Hematopoietic multipotent progenitor cell treated with erythropoietin and hydrocortisone succinate and interleukin-3 and kit ligand, for 6 days (in vitro differentiated cells): Measurements from ENCODE around the gene KRTAP10-3.

ENCODE experiments used
- DNase-seq: peaks from one replicate; pipeline ENCODE4 v3.0.0-alpha.2; 2015

Gene KRTAP10-3

DNA sequence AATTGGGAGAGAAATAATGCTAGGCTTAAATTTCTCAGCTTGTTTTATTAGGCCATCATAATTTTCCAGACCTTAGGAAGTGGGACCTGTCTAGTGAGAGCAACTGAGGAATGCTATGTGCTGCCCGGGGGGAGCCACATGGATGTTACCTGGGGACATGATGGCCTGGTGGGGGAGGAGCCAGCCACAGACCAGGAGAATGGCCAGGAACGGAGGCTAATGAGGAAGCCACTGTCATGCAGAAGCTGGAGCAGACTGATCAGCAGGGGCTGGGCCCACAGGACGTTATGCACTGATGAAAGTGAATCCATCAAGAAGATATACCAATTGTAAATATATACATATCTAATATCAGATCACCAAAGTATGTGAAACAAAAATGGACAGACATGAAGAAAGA is 14.0 kb downstream of the KRTAP10-3 start:
- no peak for DNase-seq

DNA sequence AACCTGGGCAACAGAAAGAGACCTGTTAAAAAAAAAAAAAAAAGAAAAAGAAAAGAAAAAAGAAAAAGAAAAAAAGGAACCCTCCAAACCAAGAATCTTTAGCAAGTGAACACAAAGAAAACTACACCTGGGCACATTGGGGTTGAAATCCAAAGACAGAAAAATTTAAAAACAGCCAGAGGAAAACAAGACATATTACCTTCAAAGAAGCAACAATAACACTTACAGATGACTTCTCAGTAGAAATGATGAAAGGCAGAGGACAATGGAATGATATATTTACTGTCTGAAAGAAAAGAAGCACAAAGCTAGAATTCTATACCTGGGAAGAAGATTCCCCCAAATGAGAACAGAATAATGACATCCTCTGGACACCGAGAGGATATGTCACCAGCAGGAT is 15.9 kb downstream of the KRTAP10-3 start:
- no peak for DNase-seq

DNA sequence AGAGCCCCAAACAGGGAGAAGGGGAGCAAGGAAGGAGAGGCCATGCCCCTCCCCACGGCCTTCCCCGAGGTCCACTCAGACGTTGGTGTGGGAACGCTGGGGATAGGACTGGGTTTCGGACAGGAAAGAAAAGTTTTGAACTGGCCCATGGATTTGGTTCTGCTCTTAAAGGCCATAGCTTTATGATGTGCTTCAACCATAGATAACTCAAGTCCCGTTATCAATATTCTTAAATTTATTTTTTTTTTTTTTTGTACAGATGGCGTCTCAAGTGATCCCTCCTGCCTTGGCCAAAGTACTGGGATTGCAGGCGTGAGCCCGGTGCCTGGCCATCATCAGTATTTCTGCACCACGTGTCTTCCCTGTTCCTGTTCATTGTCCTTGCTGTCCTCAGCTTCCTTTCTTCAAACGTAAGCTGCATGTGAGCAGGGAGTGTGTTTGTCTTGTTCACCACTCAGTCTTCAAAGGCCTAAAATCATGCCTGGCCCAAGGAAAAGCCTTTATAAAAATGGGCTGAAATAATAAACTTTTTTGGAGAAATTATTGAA is 17.8 kb downstream of the KRTAP10-3 start:
- no peak for DNase-seq

DNA sequence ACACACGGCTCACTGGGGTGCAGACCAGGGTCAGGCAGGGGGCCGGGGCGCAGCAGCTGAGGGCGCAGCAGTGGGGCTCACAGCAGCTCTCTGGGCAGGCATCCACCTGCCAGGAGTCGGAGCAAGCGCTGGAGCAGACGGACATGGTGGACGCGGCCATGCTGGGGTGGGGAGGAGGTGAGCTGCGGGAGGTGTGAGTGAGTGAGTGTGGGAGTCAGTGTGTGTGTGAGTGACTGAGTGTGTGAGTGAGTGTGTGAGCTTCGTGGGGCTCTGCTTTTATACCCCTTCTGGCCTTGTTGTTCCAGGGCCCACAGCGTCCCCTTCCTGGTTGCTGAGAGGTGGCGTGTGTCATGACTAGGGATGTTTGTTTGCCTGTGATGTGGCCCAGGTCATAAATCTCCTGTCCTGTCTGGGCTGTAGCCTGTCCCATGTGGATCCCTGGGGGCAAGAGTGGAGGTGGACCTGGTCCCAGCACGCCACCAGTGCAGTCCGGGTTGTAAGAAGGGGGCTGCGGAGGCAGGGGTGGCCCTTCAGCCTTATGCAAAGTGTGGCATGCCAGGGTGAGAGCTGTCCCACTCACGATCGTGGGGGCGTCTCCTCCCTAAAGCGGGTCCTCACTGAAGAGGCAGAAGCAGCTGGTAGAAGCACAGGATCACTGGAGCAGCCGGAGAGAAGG is 18.5 kb downstream of the KRTAP10-3 start, which contains the start of gene KRTAP10-1:
KRTAP10-1 (minus strand) TSS at position 205 of the 676 bp plus-strand sequence; CDS start at position 160, 45 bp downstream.
- no peak for DNase-seq

DNA sequence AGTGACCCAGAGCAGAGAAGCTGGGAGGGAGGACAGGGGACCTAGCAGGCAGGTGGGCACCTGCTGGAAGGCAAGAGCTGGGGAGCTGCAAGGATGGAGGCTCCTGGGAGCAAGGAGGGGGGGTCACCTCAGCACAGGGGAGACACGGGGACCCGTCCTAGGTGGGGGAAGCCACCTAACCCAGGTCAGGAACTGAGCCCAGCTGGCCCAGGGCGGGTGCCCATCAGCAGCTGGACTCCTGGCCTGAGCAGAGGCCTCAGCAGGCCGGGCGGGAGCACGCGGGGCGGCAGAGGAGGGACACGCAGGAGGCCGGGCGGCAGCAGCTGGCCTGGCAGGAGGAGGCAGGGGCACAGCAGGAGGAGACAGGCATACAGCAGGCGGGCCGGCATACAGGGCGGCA is 19.5 kb downstream of the KRTAP10-3 start:
- no peak for DNase-seq

DNA sequence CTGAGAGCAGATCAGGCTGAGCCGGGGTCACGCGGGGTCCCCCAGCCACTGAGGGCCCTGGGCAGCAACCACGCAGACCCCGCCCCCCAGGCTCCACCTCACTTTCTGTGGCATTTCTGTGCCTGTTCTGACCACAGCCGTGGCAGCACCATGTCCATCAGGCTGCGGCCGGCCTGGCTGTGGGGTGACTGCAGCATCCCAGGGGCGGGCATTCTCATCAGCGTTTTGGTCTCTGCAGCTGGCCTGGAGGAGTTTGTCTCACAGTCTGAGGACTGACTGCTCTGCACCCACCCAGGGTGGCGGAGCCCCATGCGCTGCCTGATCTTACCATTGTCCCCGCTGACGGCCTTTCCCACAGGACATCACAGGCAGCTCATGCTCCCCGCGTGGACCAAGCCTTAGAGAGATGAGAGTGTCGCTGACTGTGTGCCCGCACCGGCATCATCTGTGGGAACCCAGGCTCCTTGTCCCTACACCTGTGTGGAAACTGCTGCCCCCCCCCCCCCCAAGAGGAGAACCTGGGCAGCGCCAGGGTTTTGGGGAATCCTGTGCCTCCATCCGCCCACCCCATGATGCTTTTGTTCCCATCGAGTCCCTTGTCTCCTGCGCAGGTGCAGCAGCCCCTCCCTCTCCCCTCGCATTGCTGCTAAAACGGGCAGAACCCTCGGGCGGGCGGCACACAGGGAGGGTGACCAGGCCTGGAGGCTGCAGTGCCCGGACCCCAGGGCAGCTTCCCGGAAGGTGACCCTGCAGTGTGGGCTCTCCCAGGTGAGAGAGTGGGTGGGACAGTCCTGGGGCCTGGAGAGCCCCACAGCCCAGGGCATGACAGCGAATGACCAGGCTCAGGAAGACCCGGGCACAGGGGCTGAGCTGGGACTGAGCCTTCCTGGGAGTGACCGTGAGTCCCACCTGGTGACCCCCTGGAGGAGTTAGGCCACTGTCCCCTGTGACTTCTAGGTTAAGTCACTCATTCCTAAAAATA is 20.4 kb downstream of the KRTAP10-3 start:
- no peak for DNase-seq

DNA sequence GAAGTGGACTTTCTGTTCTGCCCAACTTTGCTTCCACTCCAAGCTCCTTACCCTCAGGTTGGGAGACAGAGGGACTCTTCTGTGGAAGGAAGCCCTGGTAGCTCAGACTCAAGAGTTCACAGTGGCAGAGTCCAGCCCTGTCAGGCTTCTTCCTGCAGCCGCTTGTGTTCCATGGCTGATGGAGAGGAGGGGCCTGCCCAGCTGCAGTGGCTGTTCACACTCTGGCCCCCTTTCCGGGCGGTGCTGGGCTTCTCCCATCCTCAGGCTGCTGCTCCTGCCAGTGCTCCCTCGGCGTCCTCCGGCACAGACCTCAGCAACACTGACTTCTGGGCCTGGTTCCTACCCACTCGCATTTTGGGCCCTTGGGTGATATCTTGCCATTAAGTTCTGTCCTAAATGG is 22.6 kb downstream of the KRTAP10-3 start:
- DNase-seq = no peak

DNA sequence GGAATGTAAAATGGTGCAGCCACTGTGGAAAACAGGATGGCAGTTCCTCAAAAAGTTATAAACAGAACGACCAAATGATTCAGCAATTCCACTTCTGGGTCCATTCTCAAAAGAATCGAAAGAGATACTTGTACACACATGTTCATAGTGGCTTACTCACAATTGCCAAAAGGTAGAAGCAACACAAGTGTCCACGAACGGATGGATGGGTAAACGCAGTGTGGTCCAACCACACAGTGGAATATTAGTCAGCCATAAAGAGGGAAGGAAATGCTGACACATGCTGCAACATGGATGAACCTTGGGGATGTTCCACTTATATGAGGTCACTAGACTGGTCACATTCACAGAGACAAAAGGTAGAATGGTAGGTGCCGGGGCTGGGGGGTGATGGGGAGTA is 23.9 kb downstream of the KRTAP10-3 start:
- no peak for DNase-seq

DNA sequence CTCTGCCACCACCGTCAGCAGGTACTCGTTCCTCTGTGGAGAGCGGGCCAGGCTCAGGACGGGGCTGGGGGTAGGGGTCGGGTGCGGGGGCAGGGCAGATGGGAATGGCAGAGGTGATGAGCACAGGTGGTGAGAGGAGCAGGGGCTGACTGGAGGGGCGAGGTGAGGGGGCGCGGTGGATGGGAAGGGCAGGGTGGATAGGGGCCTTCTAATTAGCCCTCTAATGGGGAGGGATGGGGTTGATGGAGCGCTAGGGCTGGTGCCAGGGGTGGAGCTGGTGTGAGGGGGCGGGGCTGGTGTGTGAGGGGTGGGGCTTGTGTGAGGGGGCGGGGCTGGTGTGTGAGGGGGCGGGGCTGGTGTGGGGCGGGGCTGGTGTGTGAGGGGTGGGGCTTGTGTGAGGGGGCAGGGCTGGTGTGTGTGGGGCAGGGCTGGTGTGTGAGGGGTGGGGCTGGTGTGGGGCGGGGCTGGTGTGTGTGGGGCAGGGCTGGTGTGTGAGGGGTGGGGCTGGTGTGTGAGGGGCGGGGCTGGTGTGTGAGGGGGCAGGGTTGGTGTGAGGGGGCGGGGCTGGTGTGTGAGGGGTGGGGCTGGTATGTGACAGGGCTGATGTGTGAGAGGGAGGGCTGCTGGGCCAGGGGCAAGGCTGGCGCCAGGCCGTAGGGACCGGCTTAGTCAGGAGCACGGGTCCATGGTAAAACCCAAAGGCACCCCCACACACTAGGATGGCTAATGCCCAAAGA is 24.5 kb downstream of the KRTAP10-3 start:
- DNase-seq = peak; percentile 19

DNA sequence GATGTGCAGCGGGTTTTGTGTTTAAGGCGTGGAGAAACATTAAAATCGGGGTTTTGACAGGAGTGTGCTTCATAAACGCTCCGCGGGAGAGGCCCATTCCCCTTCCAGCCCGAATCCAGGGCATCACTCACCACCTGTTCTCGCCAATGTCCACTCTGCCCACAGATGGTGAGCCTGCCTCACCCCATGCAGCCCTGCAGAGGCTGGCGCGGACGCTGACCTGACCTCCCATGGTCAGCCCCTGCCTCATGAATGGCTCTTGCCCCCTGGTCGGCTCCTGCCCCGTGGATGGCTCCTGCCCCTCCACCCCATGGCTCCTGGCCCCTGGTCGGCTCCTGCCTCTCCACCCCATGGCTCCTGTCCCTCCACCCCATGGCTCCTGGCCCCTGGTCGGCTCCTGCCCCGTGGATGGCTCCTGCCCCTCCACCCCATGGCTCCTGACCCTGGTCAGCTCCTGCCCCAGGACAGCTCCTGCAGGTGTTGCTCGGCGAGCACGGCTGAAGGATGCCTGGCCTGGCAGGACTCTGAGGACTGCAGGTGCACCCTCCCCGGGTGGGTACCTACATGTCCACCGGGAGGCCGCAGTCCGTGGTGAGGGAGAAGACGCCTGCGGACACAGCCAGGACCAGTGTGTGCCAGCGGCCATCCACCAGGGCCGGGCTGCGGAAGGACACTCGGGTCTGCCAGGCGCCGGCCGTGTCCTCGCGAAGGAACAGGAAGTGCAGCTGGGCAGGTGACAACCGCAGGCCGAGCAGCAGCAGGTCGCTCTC is 25.3 kb downstream of the KRTAP10-3 start:
- no peak for DNase-seq

DNA sequence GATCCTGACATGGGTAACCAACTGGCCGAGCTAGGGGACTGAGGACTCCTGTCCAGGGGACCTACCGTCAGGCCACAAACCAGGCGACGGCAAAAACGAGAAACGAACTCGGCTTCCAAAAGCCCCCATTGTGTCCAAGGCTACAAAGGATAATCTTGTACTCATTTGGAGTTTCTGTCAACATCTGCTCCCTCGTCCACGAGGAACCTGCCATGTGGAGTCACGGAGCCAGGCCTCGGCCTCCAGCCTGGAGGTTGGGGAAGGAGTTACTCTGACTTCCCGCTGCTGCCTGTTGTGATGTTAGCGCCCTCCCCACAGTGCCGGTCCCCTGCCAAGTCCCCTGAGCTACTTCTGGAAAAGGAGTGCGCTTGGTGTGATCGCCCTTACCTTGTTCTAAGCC is 25.9 kb downstream of the KRTAP10-3 start:
- DNase-seq = no peak

DNA sequence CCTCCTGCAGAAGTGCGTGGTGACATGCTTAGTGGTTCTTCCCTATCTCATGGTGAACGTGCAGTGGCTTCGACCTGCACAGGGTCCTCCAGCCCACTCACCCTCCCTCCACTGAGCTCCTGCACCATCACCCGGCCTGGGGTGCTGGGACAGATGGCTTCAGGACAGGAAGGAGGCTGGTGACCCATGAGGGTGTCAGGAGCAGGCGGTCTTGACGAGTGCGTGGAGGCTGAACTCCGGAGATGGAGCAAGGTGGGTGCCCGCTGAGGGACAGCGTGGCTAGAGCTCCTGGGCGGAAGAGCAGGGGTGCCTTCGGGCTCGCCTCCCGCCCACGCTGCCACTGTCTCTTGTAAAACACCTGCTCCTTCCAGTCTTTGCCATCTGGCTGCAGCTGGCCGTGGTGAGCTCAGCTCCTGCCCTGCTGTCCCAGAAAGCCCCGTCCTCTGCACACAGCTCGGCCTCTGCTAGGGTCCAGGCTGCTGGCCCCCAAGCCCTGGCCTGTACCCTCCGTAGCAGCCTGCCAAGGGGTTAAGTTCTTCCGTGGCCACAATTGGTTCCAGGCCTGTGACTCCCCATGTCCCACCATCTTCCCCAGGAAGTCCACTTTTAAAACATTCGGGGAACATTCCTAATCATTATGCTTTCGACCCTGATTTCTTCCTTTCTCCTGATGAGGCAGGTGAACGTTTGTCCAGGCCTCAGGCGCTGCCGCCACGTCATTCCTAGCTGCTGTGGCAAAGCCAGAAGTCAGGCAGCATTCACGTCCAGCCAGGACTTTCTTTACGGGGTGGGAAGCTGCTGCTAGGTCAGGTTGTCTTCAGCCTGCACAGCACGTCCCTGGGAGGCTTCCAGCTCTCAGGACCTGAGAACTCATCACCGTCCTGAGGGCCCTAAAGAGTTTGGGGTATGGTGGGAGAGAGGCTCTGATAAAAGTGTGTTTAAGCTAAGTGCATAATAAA is 26.7 kb downstream of the KRTAP10-3 start:
- no peak for DNase-seq

DNA sequence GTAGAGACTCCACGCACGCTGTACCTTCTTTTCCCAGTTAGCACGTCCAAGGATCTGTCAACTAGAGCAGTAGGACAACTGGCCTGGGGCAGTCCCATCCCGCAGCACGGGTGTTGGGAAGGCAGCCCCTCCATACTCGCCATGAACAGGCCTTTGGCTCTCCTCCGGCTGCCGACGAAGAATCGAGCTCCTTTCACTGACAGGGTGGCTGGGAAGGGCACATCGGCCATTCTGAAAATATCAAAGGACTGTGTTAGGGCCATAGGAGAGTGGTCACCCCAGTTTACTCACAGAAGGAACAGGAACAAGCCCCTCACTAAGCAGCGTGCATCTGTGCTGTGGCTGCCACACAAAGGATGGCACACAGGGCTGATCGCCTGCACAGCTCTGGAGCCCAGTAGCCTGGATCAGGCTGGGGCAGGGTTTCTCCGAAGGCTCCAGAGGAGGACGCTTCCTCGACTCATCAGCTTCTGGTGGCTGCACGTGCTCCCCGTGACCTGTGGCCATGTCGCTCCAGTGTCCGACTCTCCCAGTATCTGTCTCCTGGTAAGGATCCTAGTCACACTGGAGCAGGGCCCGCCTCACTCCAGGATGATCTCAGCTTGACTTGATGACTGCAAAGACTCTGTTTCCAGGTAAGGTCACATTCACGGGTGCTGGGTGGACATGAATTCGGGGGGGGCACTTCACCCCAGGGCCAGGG is 27.5 kb downstream of the KRTAP10-3 start:
- no peak for DNase-seq

DNA sequence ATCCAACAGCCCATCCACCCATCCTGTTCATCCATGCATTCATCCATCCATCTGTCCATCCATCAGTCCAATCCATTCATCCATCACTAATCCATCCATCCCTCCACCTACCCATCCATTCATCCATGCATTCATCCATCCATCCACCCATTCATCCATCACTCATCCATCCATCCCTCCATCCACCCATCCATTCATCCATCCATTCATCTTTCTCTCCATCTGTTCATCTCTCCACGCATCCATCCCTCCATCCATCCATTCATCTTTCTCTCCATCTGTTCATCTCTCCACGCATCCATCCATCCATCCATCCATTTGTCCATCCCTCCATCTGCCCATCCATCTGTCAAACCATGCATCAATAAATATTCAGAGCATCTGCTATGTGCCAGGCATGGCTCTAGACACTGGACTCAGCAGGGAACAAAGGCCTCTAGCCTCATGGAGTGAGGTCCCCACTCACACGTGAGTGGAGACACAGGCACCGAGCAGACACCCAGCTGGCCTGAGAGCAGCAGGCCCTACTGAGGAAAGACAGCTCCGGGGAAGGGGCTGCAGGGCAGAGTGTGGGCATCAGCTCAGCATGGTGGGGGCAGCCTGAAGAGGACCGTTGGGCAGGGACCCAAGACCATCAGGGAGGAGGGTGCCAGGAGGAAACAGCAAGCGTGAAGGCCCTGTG is 28.2 kb downstream of the KRTAP10-3 start:
- no peak for DNase-seq

DNA sequence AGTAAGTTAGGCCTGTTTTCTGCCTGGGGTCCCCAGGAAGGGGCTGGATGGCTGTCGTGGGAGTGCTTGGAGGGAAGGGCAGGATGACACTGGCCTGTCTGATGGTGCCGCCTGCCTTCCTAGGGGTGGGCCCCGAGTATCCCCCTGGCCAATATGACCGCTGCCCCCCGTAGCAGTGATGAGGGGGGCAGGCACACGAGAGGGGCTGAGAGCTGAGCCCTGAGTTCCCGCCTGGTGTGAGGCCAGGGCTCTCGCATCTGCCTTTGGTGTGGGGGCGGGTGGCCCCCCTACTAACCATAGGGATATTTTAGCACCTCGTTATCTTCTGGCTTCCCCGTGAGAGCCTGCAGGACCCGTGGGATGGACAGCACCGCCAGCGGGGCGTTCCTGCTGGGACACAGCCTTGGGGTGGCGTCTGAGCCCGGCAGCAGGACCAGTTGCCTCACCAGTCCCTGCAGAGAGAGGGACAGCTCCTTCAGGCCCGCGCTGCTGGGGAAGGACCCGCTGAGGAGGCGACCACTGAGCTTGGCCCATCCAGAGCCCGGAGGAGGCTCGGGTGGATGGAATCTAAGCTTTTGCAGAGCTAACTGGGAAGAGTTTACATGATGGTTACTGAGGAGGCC is 29.0 kb downstream of the KRTAP10-3 start:
- no peak for DNase-seq

DNA sequence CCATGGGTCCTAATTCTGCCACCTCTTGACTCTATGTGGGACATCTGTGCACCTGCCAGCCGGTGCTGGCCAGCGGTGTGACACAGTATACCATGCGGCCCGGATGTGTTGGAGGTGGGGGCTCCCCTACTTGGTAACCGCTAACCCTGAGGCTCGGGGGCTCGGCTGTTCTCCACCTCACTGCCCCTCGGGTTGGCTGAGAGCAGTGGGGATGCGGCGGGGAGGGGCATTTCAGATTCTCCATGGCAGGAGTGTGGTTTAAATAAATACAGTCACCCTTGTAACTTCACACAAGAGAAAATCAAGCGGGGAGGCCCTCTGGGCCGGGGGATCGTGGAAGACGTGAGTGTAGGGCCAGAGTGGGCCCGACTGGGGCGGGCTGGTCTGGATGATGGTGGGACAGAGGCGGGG is 29.6 kb downstream of the KRTAP10-3 start:
- DNase-seq = no peak

DNA sequence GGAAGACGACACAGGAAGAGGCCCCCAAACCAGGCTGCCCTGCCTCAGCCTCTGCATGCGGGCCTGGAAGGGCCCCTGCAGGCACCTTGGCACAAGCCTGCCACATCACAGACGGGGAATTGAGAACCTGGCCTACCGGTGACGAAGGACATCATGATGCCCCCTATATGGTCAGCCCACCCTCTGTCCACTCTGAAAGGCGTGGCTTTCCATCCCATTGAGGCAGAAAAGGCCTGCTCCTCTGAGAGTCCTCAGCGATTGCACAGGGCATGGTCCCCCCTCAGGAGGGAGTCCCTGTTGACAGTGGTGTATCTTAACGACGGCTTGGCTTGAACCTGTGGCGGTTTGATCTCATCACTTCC is 30.0 kb downstream of the KRTAP10-3 start:
- no peak for DNase-seq

DNA sequence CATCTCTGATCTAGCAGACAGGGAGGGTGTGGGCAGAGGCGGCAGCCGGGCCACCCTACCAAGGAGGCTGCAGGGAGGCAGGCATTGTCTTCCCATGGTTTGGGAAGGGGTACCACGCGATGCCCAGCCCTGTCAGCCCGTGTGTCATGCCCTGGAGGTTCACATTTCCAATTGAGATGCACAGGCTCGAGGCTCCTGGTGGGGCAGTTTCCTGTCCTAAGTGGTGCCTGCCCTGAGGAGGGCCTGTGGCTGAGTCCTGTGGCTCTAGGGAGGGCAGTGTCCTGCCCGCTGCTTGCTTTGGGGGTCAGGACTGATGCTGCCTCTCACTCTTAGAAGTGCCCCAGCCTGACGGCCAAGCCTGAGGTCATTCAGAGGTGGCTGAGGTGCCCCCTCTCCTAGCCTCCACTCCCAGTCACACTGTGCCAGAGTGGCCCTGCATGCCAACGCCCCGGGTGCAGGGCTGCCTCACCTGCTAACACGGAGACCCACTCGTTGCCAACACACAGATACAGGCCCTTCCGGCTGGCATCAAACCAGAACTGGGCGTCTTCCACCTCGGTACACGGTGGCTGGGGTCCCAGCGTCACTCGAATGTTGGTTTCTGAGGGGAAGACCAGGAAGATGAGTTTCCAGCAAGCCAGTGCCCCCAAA is 30.5 kb downstream of the KRTAP10-3 start:
- no peak for DNase-seq
